PFSK-1 (cell line): Measurements from ENCODE around the gene SMG6.

Source experiments
- POLR2AphosphoS5 ChIP-seq: IDR thresholded peaks from 2 replicates; pipeline ENCODE4 v1.6.1; 2012; ENCODE audit warnings: low read depth, mild to moderate bottlenecking, control low read depth, low read length, moderate library complexity
- REST ChIP-seq, 2 experiments: IDR thresholded peaks; 2 replicates each; pipeline versions ENCODE4 v1.6.1 to v1.8.0; 2011 to 2012; ENCODE audit warnings: low read depth in 2 of 2, low read length in 2 of 2, control low read depth in 1 of 2, inconsistent platforms in 1 of 2, mild to moderate bottlenecking in 1 of 2, moderate library complexity in 1 of 2; ENCODE audit not compliant: insufficient read depth in 1 of 2
- SIN3A ChIP-seq: IDR thresholded peaks from 2 replicates; pipeline ENCODE4 v1.6.1; 2012; ENCODE audit warnings: mild to moderate bottlenecking, low read length, moderate library complexity, borderline replicate concordance; ENCODE audit not compliant: insufficient read depth
- TAF1 ChIP-seq: IDR thresholded peaks from 2 replicates; pipeline ENCODE4 v1.6.1; 2012; ENCODE audit warnings: low read length, control low read depth, borderline replicate concordance; ENCODE audit not compliant: insufficient read depth

- TF ChIP-seq POLR2AphosphoS5 (no peak), REST (IDR thresholded peaks at IDR 0.05; ENCODE audit: insufficient read depth in 1 of 2, low read depth in 2 of 2, low read length in 2 of 2) (no peak), TAF1 (no peak), SIN3A (no peak)
These were observed 160.3 kb downstream of the SMG6 start for GRCh38 chr17:2143332-2143731.
